RWPE2 (cell line): ENCODE results near the gene BRME1.

ENCODE experiments used
- ATAC-seq: fragments of 200-7000 bp; cut with Tn5 transposase; 3 replicates; pipeline ENCODE4 v1.9.1; 2021; ENCODE audit warnings: low read depth
- DNase-seq: peaks from one replicate; pipeline ENCODE4 v3.0.0-alpha.2; 2020; ENCODE audit warnings: low spot score
- H3K27ac ChIP-seq: fragments of 450-650 bp; 2 replicates; pipeline ENCODE4 v1.5.1; 2017; ENCODE audit warnings: mild to moderate bottlenecking; ENCODE audit not compliant: poor library complexity, severe bottlenecking
- H3K27me3 ChIP-seq: fragments of 250-450 bp; sonication (Bioruptor Pico); 2 replicates; pipeline ENCODE4 v1.5.1; 2021; ENCODE audit warnings: mild to moderate bottlenecking, moderate library complexity; ENCODE audit not compliant: insufficient read depth, poor library complexity, severe bottlenecking
- H3K36me3 ChIP-seq: fragments of 250-450 bp; sonication (Bioruptor Pico); 2 replicates; pipeline ENCODE4 v1.5.1; 2020; ENCODE audit warnings: low read depth, mild to moderate bottlenecking, moderate library complexity
- H3K4me1 ChIP-seq: fragments of 250-450 bp; sonication (Bioruptor Pico); 2 replicates; pipeline ENCODE4 v1.5.1; 2021; ENCODE audit warnings: mild to moderate bottlenecking, moderate library complexity; ENCODE audit not compliant: insufficient read depth, poor library complexity, severe bottlenecking
- H3K4me3 ChIP-seq: fragments of 250-450 bp; sonication (Bioruptor Pico); 2 replicates; pipeline ENCODE4 v1.5.1; 2021; ENCODE audit warnings: mild to moderate bottlenecking, moderate library complexity; ENCODE audit not compliant: severe bottlenecking
- H3K9me3 ChIP-seq: fragments of 250-450 bp; sonication (Bioruptor Pico); 2 replicates; pipeline ENCODE4 v1.5.1; 2021; ENCODE audit warnings: mild to moderate bottlenecking, moderate library complexity; ENCODE audit not compliant: severe bottlenecking
- CTCF ChIP-seq: fragments of 450-650 bp; IDR thresholded peaks from one replicate; pipeline ENCODE4 v1.5.1; 2017; ENCODE audit warnings: mild to moderate bottlenecking, moderate library complexity; ENCODE audit not compliant: poor library complexity, severe bottlenecking

The BRME1 gene

GRCh38 chr19:13839938-13840304 is 66.0 kb downstream of the BRME1 start:
- Histone ChIP-seq H3K36me3 (peaks cover 71% of the 10 kb centered on the region), H3K27ac (peak overlapping the region; percentile 98), H3K4me1 (peaks cover 37% of the 10 kb centered on the region), H3K27me3 (no peaks in the 10 kb centered on the region), H3K4me3 (peak overlapping the region; percentile 88), H3K9me3 (no peaks in the 10 kb centered on the region)
- no peak for DNase-seq
- no peak for ATAC-seq
- no peak for TF ChIP-seq CTCF

GRCh38 chr19:13839130-13839937 is 66.6 kb downstream of the BRME1 start:
- DNase-seq = peak; percentile 73
- H3K4me1 ChIP-seq = peaks cover 36% of the 10 kb centered on the region
- peak overlapping the region; percentile 98 for H3K27ac ChIP-seq
- H3K4me3 ChIP-seq = peak overlapping the region; percentile 88
- no peaks in the 10 kb centered on the region for H3K9me3 ChIP-seq
- H3K36me3 ChIP-seq = peaks cover 76% of the 10 kb centered on the region
- TF ChIP-seq CTCF = no peak
- H3K27me3 ChIP-seq = no peaks in the 10 kb centered on the region
- ATAC-seq = peak; percentile 11

- Histone ChIP-seq H3K9me3 (no peaks in the 10 kb centered on the region), H3K27me3 (no peaks in the 10 kb centered on the region), H3K4me3 (peak overlapping the region; percentile 88), H3K4me1 (peaks cover 29% of the 10 kb centered on the region), H3K27ac (peak overlapping the region; percentile 98), H3K36me3 (peaks cover 82% of the 10 kb centered on the region)
- DNase-seq (no peak), ATAC-seq (no peak)
- TF ChIP-seq CTCF = no peak
These were observed 67.3 kb downstream of the BRME1 start for GRCh38 chr19:13838435-13839129.

- Histone ChIP-seq H3K9me3 (no peaks in the 10 kb centered on the region), H3K36me3 (peaks cover 79% of the 10 kb centered on the region), H3K4me1 (peaks cover 29% of the 10 kb centered on the region), H3K27ac (peak overlapping the region; percentile 98), H3K4me3 (no peak overlapping the region), H3K27me3 (no peaks in the 10 kb centered on the region)
- DNase-seq (peak; percentile 62), ATAC-seq (no peak)
- no peak for TF ChIP-seq CTCF
These were observed 69.9 kb downstream of the BRME1 start for GRCh38 chr19:13835791-13836723.
